Measurements from ENCODE around the gene TSPOAP1.

- TF ChIP-seq POLR2AphosphoS5 (IDR thresholded peaks at IDR 0.05; ENCODE audit: low read depth, low read length) = no peak
- no peak for TF ChIP-seq REST (IDR thresholded peaks at IDR 0.05; ENCODE audit: insufficient read depth in 1 of 2, low read depth in 2 of 2, low read length in 2 of 2)
- TF ChIP-seq TAF1 (IDR thresholded peaks at IDR 0.05; ENCODE audit: borderline replicate concordance, insufficient read depth, low read length) = no peak
- no peak for TF ChIP-seq SIN3A (IDR thresholded peaks at IDR 0.05; ENCODE audit: borderline replicate concordance, insufficient read depth, low read length)
- no peak for TF ChIP-seq FOXP2 (optimal IDR thresholded peaks at IDR 0.05; ENCODE audit: borderline replicate concordance, extremely low read depth, extremely low read length, insufficient read depth)
These were observed 47.2 kb upstream of the TSPOAP1 start for GRCh38 chr17:58375811-58376210.

Measured in PFSK-1 (cell line).